ENCODE data around the gene SHLD3. TPM values are rescaled to one million over a fixed set of nuclear protein-coding genes. Genes with fewer than 3 reads are reported as not detected.
"Not testable (repeated sequence)": the region's sequence is repeated elsewhere in the genome, so short reads cannot be mapped to it uniquely, and the experiment has no call there.

Gene SHLD3
- 10 to 100 TPM; 11.0 to 16.7 (median 12.7) TPM for total RNA-seq
- total RNA-seq (2013), result 8.5 TPM

DNA sequence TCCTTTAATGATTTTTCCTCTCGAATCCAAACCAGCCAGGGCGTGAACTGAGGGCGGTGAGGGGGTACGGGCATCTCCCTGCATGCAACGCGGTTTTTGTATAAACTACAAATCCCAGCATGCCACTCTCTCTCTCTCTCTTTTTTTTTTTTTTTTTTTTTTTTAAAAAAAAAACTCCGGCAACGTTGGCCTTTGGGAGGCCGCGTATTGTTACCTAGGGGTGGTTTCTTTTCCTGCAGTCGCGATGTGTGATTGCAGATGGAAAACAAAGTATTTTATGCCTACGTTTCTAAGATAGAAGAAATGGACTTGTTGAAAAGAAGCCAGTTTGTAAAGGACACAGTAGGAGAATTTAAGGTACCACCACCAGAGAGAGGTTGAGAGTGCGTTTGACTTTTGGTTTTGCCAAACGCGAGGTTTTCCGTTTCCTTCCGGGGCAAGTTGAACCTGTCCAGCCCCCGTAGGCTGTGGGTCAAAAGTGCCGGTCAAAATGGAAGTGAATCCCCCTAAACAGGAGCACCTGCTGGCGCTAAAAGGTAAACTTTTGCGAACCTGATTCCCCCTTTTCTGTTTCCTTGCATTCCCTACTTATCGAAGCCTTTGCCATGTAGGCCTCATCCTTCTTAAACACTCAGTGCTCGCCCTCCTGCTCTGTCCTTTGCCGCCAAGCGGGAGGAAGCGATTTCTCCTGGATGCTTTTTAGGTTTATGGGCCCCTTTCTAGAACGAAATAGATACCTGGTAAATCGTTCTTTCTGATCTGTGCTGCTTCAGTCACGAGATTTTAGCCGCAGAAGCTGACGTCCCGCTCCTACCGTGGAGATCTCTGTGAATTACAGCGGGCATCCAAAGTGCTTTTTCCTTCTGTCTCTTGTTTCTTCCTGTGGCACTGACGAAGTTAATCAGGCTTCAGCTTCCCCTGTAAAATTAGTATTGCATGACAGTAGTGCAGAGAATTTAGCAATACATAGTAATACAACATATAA lies at the start of gene SHLD3, which contains the start of gene TRAPPC13:
Gene SHLD3 (plus strand): TSS at position 457 of the 985 bp plus-strand sequence. CDS start 4,561 bp downstream, outside the sequence.
Gene TRAPPC13 (plus strand): TSS at position 457 of the 985 bp plus-strand sequence. CDS start 34 bp downstream, at position 491.
- peaks cover 12% of the 10 kb centered on the region for H3K36me3 ChIP-seq (ENCODE audit: control insufficient read depth, insufficient read depth, low read length)
- Mint-ChIP-seq H3K27me3 (ENCODE audit: low read depth in 2 of 2) (no peaks in the 10 kb centered on the region), H3K27ac (peak within 1 kb of the TSS; percentile 96 to 99), H3K36me3 (peaks cover 5% of the 10 kb centered on the region), H3K4me3 (peak within 1 kb of the TSS; percentile 94), H3K9me3 (no peaks in the 10 kb centered on the region), H3K4me1 (peaks cover 34 to 35% of the 10 kb centered on the region in 2 donors)
- DNase-seq, result peak; percentile 77 to 95
- WGBS (ENCODE audit: insufficient coverage), result under 1% methylated on average over 33 of the region's 36 CpGs
- H3K27ac ChIP-seq (ENCODE audit: low read length), result peak within 1 kb of the TSS; percentile 73
- peak within 1 kb of the TSS; percentile 60 for H3K4me3 ChIP-seq (ENCODE audit: low read length)
- peaks cover 7% of the 10 kb centered on the region for H3K4me1 ChIP-seq (ENCODE audit: control insufficient read depth, insufficient read depth, low read length)
- intact Hi-C loops (cut with micrococcal nuclease), result loop anchor here (1.0 to 2.0 kb wide), 3 partner anchors 62 to 520 kb away; partner anchors contain the start of genes CENPK, PPWD1 and SREK1
- no peaks in the 10 kb centered on the region for H3K27me3 ChIP-seq (ENCODE audit: control insufficient read depth, insufficient read depth, low read length)
- ATAC-seq, result peak; percentile 75 to 89 (median 76)
- no peaks in the 10 kb centered on the region for H3K9me3 ChIP-seq (ENCODE audit: control insufficient read depth, insufficient read depth, low read length)
- peak; percentile 13 for TF ChIP-seq CTCF (IDR thresholded peaks at IDR 0.05)

GRCh38 chr5:65577141-65577540 lies 47.7 kb upstream of the SHLD3 start:
- H3K27ac Mint-ChIP-seq, result no peak overlapping the region
- DNase-seq (no peak), ATAC-seq (no peak)
- TF ChIP-seq CTCF (IDR thresholded peaks at IDR 0.05), result no peak
- H3K27me3 Mint-ChIP-seq (ENCODE audit: low read depth in 2 of 2), result no peaks in the 10 kb centered on the region
- Histone ChIP-seq H3K4me1 (ENCODE audit: control insufficient read depth, insufficient read depth, low read length) (no peaks in the 10 kb centered on the region), H3K27ac (ENCODE audit: low read length) (no peak overlapping the region), H3K36me3 (ENCODE audit: control insufficient read depth, insufficient read depth, low read length) (peaks cover 73% of the 10 kb centered on the region), H3K4me3 (ENCODE audit: low read length) (no peak overlapping the region), H3K9me3 (ENCODE audit: control insufficient read depth, insufficient read depth, low read length) (no peaks in the 10 kb centered on the region), H3K27me3 (ENCODE audit: control insufficient read depth, insufficient read depth, low read length) (no peaks in the 10 kb centered on the region)
- intact Hi-C loops (cut with micrococcal nuclease), result no loop called here
- no peak overlapping the region for H3K4me3 Mint-ChIP-seq
- H3K4me1 Mint-ChIP-seq, result peaks cover 19% of the 10 kb centered on the region in 2 donors
- H3K36me3 Mint-ChIP-seq, result peaks cover 8% of the 10 kb centered on the region
- no peaks in the 10 kb centered on the region for H3K9me3 Mint-ChIP-seq

DNA sequence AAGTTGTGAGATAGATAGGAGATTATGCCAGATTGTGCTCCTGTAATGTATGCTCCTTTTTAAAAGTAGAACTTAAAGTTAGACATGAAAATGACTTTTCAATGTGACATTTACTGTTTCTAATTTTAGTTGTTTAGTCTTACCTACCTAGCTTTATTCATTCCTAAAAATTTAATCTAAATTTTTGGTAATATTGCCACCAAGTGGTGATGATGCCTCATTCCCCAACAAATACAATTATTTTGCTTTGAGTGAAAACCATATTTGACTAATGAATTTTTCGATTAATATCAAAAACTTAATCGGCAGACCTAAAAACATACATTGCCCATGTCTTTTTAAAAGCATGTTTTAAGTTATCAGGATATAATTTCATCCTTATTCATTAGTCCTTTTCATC lies 36.1 kb upstream of the SHLD3 start:
- ATAC-seq, result no peak
- Mint-ChIP-seq H3K27me3 (ENCODE audit: low read depth in 2 of 2) (no peaks in the 10 kb centered on the region), H3K27ac (no peak overlapping the region), H3K4me3 (no peak overlapping the region), H3K4me1 (no peaks in the 10 kb centered on the region), H3K36me3 (peaks cover 25% of the 10 kb centered on the region), H3K9me3 (no peaks in the 10 kb centered on the region)
- H3K4me3 ChIP-seq (ENCODE audit: low read length), result no peak overlapping the region
- H3K27me3 ChIP-seq (ENCODE audit: control insufficient read depth, insufficient read depth, low read length), result no peaks in the 10 kb centered on the region
- intact Hi-C loops (cut with micrococcal nuclease), result no loop called here
- WGBS (ENCODE audit: insufficient coverage), result no CpG with 5 or more reads among the region's 2 CpGs
- TF ChIP-seq CTCF (IDR thresholded peaks at IDR 0.05), result no peak
- no peaks in the 10 kb centered on the region for H3K9me3 ChIP-seq (ENCODE audit: control insufficient read depth, insufficient read depth, low read length)
- peaks cover 89% of the 10 kb centered on the region for H3K36me3 ChIP-seq (ENCODE audit: control insufficient read depth, insufficient read depth, low read length)
- no peaks in the 10 kb centered on the region for H3K4me1 ChIP-seq (ENCODE audit: control insufficient read depth, insufficient read depth, low read length)
- no peak for DNase-seq
- no peak overlapping the region for H3K27ac ChIP-seq (ENCODE audit: low read length)

DNA sequence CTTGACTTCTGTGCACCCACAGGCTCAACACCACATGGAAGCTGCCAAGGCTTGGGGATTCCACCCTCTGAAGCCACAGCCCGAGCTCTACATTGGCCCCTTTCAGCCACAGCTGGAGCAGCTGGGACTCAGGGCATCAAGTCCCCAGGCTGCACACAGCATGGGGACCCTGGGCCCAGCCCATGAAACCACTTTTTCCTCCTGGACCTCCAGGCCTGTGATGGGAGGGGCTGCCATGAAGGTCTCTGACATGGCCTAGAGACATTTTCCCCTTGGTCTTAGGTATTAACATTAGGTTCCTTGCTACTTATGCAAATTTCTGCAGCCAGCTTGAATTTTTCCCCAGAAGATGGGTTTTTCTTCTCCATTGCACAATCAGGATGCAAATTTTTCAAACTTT lies 23.1 kb upstream of the SHLD3 start:
- H3K4me3 Mint-ChIP-seq; H3K9me3 Mint-ChIP-seq; H3K27ac ChIP-seq (ENCODE audit: low read length); H3K9me3 ChIP-seq (ENCODE audit: control insufficient read depth, insufficient read depth, low read length); H3K27me3 Mint-ChIP-seq (ENCODE audit: low read depth in 2 of 2); H3K27me3 ChIP-seq (ENCODE audit: control insufficient read depth, insufficient read depth, low read length); ATAC-seq; intact Hi-C loops (cut with micrococcal nuclease); H3K4me3 ChIP-seq (ENCODE audit: low read length); DNase-seq; H3K4me1 ChIP-seq (ENCODE audit: control insufficient read depth, insufficient read depth, low read length); H3K27ac Mint-ChIP-seq: not testable (repeated sequence)
- H3K36me3 ChIP-seq (ENCODE audit: control insufficient read depth, insufficient read depth, low read length), result peaks cover 48% of the 10 kb centered on the region
- Mint-ChIP-seq H3K4me1 (peaks cover 12 to 14% of the 10 kb centered on the region in 2 donors), H3K36me3 (peaks cover 33% of the 10 kb centered on the region)
- 100% methylated on average over 1 of the region's 1 CpG for WGBS (ENCODE audit: insufficient coverage)
